Activated CD4-positive, alpha-beta T cell treated with anti-CD3 and anti-CD28 coated beads for 1 hour (primary cell): ENCODE data around the gene NRCAM.
"Not testable (repeated sequence)": the region's sequence is repeated elsewhere in the genome, so short reads cannot be mapped to it uniquely, and the experiment has no call there.

ENCODE experiments used
- DNase-seq: peaks from one replicate; pipeline ENCODE4 v3.0.0-alpha.2; 2020

NRCAM gene

GRCh38 chr7:108455998-108456677 lies at the start of gene NRCAM:
Gene NRCAM (minus strand): TSS chr7:108456436. CDS start chr7:108240064, 216,372 bp downstream.
- DNase-seq: no peak

DNA sequence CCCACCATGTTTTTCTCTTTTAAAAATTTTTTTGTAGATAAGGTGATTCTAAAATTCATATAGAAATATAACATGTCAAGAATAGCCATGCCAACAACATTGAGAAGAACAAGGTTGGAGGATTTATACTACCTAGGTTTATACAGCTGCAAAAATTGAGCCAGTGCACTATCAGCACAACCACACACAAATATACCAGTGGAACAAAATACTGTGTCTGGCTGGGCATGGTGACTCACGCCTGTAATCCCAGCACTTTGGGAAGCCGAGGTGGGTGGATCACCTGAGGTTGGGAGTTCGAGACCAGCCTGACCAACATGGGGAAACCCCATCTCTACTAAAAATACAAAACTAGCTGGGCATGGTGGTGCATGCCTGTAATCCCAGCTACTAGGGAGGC lies 48.3 kb upstream of the NRCAM start:
- DNase-seq: not testable (repeated sequence)

GRCh38 chr7:108503112-108504026 lies 47.1 kb upstream of the NRCAM start:
- no peak for DNase-seq

- no peak for DNase-seq
Observed at GRCh38 chr7:108499566-108499965, 43.3 kb upstream of the NRCAM start.

DNA sequence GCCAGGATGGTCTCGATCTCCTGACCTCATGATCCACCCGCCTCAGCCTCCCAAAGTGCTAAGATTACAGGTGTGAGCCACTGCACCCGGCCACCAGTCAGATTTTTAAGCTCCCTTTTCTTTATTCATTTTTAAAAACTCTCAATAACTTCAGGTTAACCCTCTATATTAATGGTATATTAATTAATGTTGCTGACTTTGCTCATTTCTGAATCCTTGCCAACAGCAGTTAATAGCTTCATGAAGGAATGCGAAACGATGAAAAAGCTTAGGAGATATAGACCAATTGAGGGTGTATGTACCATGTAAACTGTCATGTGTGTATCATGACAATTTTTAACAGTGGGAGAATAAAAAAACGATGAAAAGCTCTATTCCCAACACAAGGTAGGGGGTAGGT lies 42.2 kb upstream of the NRCAM start:
- no peak for DNase-seq

DNA sequence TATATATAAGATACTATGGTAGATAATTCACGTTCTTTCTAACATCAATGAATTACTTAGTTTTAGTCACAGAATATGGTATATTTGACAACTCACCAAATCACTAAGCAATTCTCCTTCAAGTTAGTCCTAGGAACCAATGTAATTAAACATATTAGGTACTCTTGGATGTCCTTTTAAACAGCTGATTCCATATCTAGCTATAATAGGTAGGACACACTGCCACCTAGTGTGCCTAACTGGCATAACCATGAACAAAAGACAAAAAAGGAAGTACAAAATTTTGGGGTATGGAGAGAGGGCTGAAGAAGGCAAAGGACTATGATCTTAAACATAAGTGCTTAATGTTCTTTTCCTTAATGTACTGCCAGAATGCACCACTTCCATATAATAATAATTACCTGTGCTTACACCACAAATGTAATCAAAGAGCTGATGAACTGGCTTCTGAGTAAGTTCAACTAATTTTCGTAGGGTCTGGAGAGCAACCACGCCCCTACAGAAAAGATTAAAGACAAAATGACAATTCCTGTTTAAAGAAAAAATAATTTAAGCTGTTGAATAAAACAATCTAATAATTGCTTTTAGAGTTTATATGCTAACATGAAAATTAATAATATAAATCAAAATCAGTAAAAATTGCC lies 41.0 kb upstream of the NRCAM start:
- DNase-seq: no peak

DNA sequence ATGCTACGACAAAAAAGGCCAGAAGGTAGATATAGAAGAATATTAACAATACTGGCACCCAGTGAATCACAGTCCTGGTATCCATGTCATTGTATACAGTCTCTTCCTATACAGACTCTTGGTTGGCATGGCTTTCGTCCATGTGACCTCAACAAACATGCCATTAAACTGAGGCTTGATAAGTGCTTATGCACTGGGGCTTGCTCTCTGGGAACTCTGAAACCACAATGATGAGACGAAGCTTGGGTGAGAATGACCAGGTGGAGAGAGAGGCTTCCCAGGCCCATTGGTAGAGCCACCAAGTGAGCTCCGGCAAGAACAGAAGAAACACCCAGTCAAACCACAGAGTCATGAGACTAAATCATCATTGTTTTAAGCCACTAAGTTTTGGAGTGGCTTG lies 36.5 kb upstream of the NRCAM start:
- DNase-seq: no peak

DNA sequence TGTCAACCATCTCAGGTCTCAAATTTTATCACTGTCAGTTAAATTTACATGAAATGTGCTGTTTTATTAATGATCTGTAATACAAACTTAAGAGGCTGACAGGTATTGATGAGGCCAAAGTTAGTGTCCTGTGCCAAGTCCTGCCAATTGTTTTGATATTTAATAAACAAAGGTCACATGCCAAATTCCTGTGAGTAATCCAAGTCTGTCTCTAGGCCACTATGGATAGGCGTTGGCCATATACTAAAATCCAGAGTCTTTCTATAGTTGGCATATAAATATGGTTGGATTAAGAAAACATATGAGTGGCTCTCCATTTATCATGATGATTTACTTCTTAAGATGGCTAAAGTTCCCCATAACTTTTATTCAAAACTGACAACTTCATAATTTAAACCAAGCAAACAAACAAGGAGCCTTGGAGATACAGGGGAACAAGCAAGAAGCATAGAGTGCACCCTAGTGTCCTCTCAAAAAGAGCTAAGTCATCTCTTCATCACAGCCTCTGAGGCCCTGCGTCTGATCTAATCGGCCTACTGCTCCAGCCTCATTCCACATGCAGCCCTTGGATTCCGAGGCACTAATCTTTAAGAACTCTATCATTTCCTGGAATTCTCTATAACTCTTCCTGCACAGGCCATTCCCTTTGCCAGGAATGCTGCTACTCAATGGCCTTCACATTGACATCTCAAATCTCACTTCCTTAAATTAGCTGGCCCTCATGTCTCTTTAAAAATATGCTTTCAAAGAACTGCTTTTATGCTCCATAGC lies 32.7 kb upstream of the NRCAM start:
- no peak for DNase-seq

GRCh38 chr7:108487646-108488045 lies 31.4 kb upstream of the NRCAM start:
- DNase-seq: no peak

GRCh38 chr7:108486291-108486966 lies 30.2 kb upstream of the NRCAM start:
- no peak for DNase-seq

GRCh38 chr7:108484137-108484536 lies 27.9 kb upstream of the NRCAM start:
- no peak for DNase-seq

GRCh38 chr7:108480311-108480710 lies 24.1 kb upstream of the NRCAM start:
- no peak for DNase-seq

GRCh38 chr7:108479751-108480150 lies 23.5 kb upstream of the NRCAM start:
- no peak for DNase-seq

DNA sequence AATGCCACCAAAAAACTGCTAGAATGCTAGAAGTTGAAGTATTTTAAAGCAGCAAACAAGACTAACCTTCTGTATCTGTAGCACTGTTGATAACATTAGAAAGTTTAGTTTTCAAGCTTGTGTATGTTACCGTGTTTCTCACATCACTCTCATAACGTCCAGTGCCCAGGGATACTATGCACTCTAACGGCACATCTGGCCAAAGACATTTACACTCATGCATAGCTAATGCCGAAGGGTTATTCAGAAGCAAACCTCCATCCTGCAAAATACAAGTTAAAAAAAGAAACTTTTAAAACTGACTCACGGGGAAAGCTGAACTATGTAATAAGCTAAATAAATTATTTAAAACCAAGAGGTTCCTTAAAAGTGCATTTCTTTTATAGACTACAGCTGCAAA lies 22.9 kb upstream of the NRCAM start:
- no peak for DNase-seq

DNA sequence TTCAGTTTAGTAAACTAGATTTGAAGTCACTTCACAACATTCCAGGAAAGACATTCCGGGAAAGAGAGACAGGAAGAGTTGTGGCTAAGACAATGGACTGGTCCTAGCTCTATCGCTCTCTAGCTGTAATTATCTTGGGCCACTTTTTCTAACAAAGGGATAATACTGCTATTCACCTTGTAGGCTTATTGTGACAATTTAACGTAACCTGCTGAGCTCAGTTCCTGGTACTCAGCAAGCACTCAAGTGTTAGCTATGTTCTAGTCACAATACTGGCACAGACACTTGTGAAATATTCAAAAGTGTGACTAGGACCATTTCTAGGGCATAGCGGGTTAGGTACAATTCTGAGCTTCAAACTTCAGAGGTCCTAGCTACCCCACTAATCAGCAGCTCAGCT lies 12.0 kb upstream of the NRCAM start:
- no peak for DNase-seq

- no peak for DNase-seq
Observed at GRCh38 chr7:108467391-108467790, 11.2 kb upstream of the NRCAM start.

GRCh38 chr7:108466322-108466721 lies 10.1 kb upstream of the NRCAM start:
- DNase-seq: not testable (repeated sequence)

DNA sequence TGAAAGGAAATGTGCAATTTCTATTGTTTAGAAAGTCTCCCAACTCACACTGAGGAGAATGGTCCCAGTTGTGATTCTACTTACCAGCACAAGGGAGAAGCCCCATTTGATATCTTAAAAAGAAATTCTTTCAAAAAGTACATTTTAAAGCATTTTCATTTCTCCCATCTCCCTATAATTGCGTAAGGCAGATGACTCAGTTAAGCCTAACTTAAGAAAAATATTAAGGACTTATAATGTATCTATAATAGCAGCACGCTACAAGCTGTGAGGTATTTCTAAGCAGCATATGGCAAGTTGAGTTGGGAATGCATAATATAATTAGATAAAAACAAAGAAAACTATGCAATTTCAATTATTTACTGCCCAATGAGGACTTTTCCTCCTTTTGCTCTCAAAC lies 8.5 kb upstream of the NRCAM start:
- no peak for DNase-seq

- no peak for DNase-seq
Observed at GRCh38 chr7:108463613-108464012, 7.4 kb upstream of the NRCAM start.

DNA sequence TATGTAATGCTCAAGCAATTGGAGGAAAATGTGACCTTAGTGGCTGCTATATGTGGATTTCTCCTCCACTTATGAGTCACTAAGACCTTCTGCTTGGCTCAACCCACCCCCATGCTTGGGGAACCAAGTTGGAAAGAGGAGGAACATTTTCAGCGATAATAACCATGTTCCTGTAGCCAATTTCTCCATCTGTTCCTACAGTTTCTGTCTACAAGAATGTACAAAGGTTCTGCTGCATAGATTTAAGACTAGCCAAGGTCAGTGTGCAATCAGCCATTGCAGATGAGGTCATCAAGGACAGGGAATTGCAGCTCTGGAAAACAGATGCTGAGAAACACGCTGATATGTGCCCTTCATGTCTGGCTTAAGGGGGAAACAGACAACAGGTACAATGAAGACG lies 5.6 kb upstream of the NRCAM start:
- no peak for DNase-seq

- no peak for DNase-seq
Observed at GRCh38 chr7:108460964-108461363, 4.7 kb upstream of the NRCAM start.

DNA sequence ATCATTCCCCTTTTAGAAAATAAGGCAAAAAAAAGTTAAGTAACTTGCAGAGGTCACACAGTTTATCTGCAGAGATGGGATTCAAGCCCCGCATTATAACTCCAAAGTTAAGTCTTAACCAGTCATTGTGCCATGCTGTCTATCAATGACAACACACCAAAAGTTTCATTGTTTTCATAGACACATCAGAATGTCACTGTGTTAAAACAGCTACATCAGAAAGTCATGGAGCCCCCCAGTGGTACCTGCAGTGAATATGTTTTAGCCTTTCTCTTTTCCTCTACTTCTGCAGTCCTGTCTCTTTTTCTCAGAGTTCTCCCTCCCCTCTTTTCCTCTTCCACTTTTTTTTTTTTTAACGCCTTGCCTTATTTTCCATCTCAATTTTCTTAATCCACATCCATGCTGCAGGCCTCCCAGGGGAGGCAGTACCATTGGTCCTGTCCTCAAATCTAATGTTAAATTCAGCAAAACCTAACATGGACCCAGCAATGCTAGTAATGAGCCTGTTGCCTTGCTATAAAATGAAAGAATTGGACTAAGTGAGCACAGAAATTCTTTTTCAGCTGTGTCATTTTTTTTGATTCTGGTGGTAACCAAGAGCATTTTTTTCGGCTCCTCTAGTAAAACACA lies 3.8 kb upstream of the NRCAM start:
- no peak for DNase-seq
